ENCODE results near the gene ENOX1.
A peak's percentile ranks its signal among the peaks of the same experiment; 100 is the strongest.

ENOX1 gene

DNA sequence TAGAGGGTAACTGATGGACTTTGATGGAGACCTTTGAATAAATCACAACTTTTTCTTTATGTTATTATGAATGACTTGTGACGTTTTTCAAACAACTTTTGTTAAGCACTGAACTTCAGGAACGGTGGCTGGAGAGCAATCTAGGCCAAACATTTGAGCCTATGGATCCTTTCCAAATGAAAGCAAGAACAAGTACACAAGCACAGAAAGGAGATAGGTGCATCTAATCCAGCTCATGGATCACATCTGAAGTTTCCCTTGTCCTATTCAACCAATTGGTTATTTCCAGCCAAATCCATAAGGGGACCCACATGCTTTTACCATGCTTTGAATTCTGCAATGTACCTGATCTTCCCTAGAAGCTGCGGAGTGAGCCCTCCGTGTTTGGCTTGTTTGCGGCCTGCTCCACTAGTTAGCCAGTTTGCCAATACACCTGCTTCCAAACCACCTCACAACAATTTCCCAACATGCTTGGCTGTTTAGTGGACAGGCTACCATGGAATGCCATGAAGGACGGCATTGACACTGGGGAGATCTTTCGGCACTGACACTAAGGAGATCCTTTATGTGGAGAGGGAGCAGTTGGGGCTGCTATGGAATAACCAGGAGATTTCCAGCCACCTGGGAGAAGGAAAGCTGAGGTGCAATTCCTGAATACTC, 447.5 kb downstream of the ENOX1 start:
- H3K36me3 ChIP-seq (ENCODE audit: insufficient read depth, low read length): no peaks in the 10 kb centered on the region
- H3K27me3 ChIP-seq (ENCODE audit: insufficient read depth, low read length): no peaks in the 10 kb centered on the region
- no peaks in the 10 kb centered on the region for H3K9me3 ChIP-seq (ENCODE audit: low read length)
- no peak overlapping the region for H2AFZ ChIP-seq (ENCODE audit: low read depth, low read length)
- no peak overlapping the region for H3K4me3 ChIP-seq (ENCODE audit: low read length)
- H3K4me1 ChIP-seq (ENCODE audit: insufficient read depth, low read length): no peaks in the 10 kb centered on the region

DNA sequence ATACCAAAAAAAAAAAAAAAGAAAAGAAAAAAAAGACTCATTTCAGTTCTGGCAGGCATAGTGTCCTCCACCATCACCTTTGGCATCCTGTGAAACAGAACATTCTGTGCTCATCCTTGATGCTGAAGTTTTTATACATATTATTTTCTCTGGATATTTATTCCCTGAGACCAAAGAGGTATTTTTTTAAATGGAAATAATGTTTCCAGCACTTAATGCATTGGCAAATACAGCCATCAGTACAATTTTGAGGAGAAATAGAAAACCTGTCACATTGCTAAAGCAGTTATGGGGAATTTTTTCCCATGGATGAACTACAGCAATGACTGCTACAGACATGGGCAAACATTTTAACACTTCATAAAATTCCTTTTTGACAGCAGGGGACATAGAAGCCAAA, 451.0 kb downstream of the ENOX1 start:
- Histone ChIP-seq H3K4me1 (ENCODE audit: insufficient read depth, low read length) (no peaks in the 10 kb centered on the region), H3K9me3 (ENCODE audit: low read length) (no peaks in the 10 kb centered on the region), H3K27me3 (ENCODE audit: insufficient read depth, low read length) (no peaks in the 10 kb centered on the region), H2AFZ (ENCODE audit: low read depth, low read length) (no peak overlapping the region), H3K36me3 (ENCODE audit: insufficient read depth, low read length) (no peaks in the 10 kb centered on the region), H3K4me3 (ENCODE audit: low read length) (no peak overlapping the region)

DNA sequence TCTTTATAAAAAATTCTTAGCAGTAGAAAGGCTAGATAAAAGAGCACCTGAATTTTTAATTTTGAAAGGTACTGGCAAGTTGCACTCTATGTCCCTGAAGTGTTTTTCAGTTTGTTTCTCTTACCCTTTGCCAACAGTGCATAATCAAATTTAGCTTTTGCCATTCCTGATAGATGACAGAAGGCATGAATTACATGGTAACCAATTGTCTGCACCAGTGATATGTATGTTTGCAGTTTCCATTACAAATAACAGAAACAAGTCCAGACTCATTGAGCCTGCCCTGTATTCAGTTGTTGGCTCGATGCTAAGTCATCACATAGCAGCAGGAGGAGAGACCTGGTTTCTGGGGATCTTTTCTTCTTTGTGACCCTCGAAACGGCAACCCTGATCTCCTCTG, 453.6 kb downstream of the ENOX1 start:
- Histone ChIP-seq H3K4me3 (ENCODE audit: low read length) (no peak overlapping the region), H3K4me1 (ENCODE audit: insufficient read depth, low read length) (no peaks in the 10 kb centered on the region), H3K36me3 (ENCODE audit: insufficient read depth, low read length) (no peaks in the 10 kb centered on the region), H2AFZ (ENCODE audit: low read depth, low read length) (no peak overlapping the region), H3K9me3 (ENCODE audit: low read length) (no peaks in the 10 kb centered on the region), H3K27me3 (ENCODE audit: insufficient read depth, low read length) (no peaks in the 10 kb centered on the region)

DNA sequence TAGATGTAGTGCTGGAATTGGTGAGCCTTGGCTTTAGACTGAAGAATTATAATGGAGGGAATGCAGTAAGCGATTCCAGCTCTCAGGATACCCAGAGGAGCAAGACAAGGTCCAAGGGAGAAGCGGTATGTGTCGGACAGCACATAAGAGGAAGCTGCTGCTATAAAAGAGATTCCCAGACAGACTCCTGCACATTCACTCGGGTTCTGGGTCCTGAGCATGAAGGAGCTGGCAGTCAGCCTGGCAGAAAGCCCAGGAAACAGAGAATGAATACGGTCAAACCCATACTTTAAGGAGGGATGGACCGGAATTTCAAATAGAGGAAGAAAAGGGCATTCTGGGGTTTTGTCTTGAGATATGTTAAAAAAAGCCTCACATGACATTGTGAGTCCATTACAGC, 455.1 kb downstream of the ENOX1 start:
- H3K9me3 ChIP-seq (ENCODE audit: low read length): no peaks in the 10 kb centered on the region
- no peaks in the 10 kb centered on the region for H3K36me3 ChIP-seq (ENCODE audit: insufficient read depth, low read length)
- H3K27me3 ChIP-seq (ENCODE audit: insufficient read depth, low read length): no peaks in the 10 kb centered on the region
- no peak overlapping the region for H3K4me3 ChIP-seq (ENCODE audit: low read length)
- no peak overlapping the region for H2AFZ ChIP-seq (ENCODE audit: low read depth, low read length)
- H3K4me1 ChIP-seq (ENCODE audit: insufficient read depth, low read length): no peaks in the 10 kb centered on the region

DNA sequence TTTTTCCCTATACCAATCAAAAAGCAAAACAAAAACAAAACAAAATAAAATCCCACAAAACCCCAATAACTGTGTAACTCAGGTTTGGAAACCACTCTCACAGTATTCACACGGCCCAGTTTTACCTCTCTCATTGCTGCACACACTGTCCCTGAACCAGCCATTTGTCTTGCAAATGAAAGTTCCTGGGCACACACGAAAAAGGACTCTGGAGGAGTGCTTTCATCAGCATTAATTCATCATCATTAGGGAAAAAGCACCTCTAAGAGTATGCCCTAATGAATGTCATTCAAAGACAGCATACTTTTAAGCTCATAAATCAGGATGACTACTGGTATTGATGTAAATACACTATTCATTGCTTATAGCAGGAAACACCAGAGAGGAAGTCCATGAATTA, 457.1 kb downstream of the ENOX1 start:
- H3K9me3 ChIP-seq (ENCODE audit: low read length): no peaks in the 10 kb centered on the region
- no peaks in the 10 kb centered on the region for H3K36me3 ChIP-seq (ENCODE audit: insufficient read depth, low read length)
- H3K4me3 ChIP-seq (ENCODE audit: low read length): no peak overlapping the region
- no peak overlapping the region for H2AFZ ChIP-seq (ENCODE audit: low read depth, low read length)
- no peaks in the 10 kb centered on the region for H3K27me3 ChIP-seq (ENCODE audit: insufficient read depth, low read length)
- no peaks in the 10 kb centered on the region for H3K4me1 ChIP-seq (ENCODE audit: insufficient read depth, low read length)

DNA sequence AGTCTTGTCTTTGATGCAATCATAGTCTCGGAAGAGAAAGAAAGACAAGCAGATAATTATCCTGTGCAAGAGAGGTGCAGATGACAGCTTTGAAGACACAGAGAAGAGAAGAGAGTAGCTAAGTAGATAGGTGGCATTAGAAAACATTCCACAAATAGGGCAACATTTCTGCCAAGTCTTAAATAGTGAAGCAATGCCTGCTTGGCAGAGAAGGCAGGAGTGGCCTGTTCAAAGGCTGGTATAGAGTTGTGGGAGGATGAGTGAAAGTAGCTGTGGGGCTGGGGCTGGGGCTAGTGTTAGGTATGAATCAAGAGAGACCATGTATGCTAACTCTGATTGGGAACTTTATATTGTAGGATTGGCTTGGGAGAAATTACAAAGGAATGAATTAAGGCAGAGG, 457.9 kb downstream of the ENOX1 start:
- H3K27me3 ChIP-seq (ENCODE audit: insufficient read depth, low read length): no peaks in the 10 kb centered on the region
- no peak overlapping the region for H2AFZ ChIP-seq (ENCODE audit: low read depth, low read length)
- H3K9me3 ChIP-seq (ENCODE audit: low read length): no peaks in the 10 kb centered on the region
- no peaks in the 10 kb centered on the region for H3K4me1 ChIP-seq (ENCODE audit: insufficient read depth, low read length)
- H3K4me3 ChIP-seq (ENCODE audit: low read length): no peak overlapping the region
- H3K36me3 ChIP-seq (ENCODE audit: insufficient read depth, low read length): no peaks in the 10 kb centered on the region

DNA sequence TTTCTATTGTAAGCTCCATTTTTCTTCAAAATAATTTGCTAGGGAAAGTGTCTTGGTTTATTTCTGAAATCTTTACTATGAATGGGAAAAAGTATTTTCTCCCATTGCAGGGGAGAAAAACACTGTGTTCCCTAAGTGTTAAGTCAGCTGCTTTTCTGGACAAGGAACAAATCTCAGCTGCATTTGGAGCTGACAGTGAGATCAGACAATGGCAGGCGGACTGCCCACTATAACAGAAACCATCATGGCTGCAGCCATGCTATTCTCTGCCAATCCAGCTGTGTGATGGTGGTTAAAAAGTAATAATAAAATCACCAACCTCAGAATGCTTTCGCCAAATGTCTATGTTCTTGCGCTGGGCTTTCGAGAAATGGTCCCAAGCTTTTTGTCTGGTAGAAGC, 460.7 kb downstream of the ENOX1 start:
- Histone ChIP-seq H3K4me3 (ENCODE audit: low read length) (no peak overlapping the region), H3K4me1 (ENCODE audit: insufficient read depth, low read length) (no peaks in the 10 kb centered on the region), H3K36me3 (ENCODE audit: insufficient read depth, low read length) (no peaks in the 10 kb centered on the region), H3K9me3 (ENCODE audit: low read length) (no peaks in the 10 kb centered on the region), H2AFZ (ENCODE audit: low read depth, low read length) (no peak overlapping the region), H3K27me3 (ENCODE audit: insufficient read depth, low read length) (no peaks in the 10 kb centered on the region)

DNA sequence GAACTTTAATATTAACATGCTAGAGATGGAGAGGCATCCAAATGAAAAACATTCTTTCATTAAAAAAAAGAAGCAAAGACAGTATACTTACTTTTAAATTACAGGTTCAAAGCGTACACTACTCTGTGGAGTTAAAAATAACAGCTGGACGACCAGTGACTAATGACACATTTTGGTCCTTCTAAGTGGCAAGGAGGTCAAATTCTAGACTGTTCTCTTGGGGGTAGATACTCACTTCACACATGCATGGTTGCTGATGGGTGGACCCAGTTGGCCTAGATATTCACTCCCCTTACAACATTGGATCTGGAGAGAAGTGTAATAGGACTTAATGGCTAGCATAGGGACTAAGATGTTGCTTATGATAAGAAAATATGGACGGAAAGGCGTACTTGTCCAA, 461.1 kb downstream of the ENOX1 start:
- H3K9me3 ChIP-seq (ENCODE audit: low read length): no peaks in the 10 kb centered on the region
- no peaks in the 10 kb centered on the region for H3K36me3 ChIP-seq (ENCODE audit: insufficient read depth, low read length)
- no peaks in the 10 kb centered on the region for H3K27me3 ChIP-seq (ENCODE audit: insufficient read depth, low read length)
- H3K4me1 ChIP-seq (ENCODE audit: insufficient read depth, low read length): peaks cover 2% of the 10 kb centered on the region
- H2AFZ ChIP-seq (ENCODE audit: low read depth, low read length): no peak overlapping the region
- H3K4me3 ChIP-seq (ENCODE audit: low read length): no peak overlapping the region

DNA sequence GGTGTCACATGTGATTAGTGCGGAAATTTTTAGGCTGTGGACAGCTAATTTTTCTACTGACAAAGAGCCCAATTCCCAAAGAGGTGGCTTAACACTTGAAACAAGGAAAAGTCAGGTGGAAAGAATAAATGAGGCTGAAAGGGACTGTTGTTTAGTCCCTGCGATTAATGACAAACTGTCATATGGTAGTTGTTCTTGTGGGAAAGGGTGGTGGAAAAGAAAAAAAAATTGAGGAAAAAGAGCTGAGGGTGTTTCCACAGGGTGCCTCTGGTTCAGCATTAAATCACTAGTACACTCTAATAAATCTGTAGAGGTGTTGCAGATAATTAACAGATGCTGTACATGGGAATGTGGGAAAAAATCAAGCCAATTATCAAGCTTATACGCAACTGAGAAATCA, 462.6 kb downstream of the ENOX1 start:
- no peak overlapping the region for H2AFZ ChIP-seq (ENCODE audit: low read depth, low read length)
- peaks cover 16% of the 10 kb centered on the region for H3K4me1 ChIP-seq (ENCODE audit: insufficient read depth, low read length)
- H3K36me3 ChIP-seq (ENCODE audit: insufficient read depth, low read length): no peaks in the 10 kb centered on the region
- H3K9me3 ChIP-seq (ENCODE audit: low read length): no peaks in the 10 kb centered on the region
- no peaks in the 10 kb centered on the region for H3K27me3 ChIP-seq (ENCODE audit: insufficient read depth, low read length)
- H3K4me3 ChIP-seq (ENCODE audit: low read length): no peak overlapping the region

DNA sequence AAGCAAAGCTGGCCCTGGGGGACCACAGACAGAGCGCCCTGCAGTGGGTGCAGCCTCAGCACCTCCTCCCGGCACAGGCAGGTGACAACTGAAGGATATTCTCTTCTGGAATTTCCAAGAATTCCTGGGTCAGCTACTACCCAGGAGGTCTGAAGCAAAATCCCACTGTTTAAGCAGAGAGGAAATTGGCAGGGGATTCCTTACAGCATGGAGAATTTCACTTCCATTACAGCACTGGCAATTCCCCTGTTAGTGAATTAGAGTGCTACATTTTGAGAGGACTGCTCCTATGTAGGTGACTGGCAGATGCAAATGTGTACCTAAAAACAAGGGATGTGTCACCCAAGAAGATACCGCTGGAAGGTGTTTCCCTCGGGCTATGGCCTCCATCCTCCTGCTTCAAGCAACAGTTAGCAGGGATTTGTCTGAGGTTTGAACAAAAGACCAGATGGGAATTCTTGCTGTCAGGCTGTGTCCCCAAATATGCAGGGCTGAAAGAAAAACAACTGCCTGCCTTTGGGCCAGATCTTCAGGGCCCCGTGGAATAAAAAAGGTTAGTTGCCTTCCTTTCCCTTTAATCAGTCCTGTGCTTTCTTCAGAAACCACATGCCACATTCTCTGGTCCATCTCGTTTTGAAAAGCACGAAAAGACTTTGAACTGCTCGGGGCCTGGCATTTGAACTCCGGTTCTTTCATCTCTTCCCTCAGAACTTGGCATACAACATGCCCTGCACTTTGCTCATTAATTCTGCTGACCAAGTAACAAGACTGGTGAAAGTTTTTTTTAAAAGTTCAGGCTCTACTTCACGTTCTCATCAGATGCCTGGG, 466.9 kb downstream of the ENOX1 start:
- Histone ChIP-seq H3K4me3 (ENCODE audit: low read length) (no peak overlapping the region), H3K36me3 (ENCODE audit: insufficient read depth, low read length) (no peaks in the 10 kb centered on the region), H3K9me3 (ENCODE audit: low read length) (no peaks in the 10 kb centered on the region), H3K27me3 (ENCODE audit: insufficient read depth, low read length) (no peaks in the 10 kb centered on the region), H2AFZ (ENCODE audit: low read depth, low read length) (no peak overlapping the region), H3K4me1 (ENCODE audit: insufficient read depth, low read length) (peaks cover 23% of the 10 kb centered on the region)

DNA sequence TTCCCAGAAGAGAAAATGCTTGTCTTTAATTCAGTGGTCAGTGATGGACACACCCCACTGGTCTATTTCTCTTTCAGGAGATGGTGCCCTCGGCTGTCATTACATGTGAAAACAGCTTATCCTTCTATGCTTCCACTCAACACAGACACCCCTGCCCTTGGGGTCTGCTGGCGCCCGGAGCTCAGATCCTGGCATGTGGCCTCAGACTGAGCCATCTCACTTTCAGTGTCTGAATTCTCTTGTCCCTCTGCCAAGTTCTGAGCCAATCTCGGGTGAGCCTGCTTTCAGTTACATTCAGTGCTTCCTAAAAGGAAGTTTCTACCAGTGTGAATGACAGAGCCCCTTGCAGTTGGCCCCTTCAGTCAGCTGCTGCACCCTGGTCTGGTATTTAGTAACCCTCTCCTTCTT, 469.8 kb downstream of the ENOX1 start:
- Histone ChIP-seq H2AFZ (ENCODE audit: low read depth, low read length) (peak overlapping the region; percentile 32), H3K36me3 (ENCODE audit: insufficient read depth, low read length) (no peaks in the 10 kb centered on the region), H3K9me3 (ENCODE audit: low read length) (peaks cover 2% of the 10 kb centered on the region), H3K4me1 (ENCODE audit: insufficient read depth, low read length) (peaks cover 23% of the 10 kb centered on the region), H3K4me3 (ENCODE audit: low read length) (no peak overlapping the region), H3K27me3 (ENCODE audit: insufficient read depth, low read length) (no peaks in the 10 kb centered on the region)

DNA sequence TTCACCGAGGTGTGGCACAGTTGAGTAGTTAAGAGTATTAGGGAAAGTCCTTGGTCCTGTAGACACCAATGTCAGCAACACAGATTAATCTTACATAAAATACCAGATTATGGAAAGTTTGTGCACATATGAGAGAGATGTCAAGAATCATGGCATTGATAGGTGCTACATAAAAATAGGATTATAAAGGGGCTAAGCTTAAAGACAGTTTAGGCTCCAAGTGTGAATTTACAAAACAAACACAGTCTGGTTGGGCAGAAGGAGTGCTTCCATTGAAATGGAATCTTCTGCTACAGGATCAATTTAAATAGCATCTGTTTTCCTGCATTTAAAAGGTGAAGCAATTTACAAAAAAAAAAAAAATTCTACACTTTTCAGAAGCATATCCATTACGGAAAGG, 470.5 kb downstream of the ENOX1 start:
- Histone ChIP-seq H2AFZ (ENCODE audit: low read depth, low read length) (no peak overlapping the region), H3K4me3 (ENCODE audit: low read length) (no peak overlapping the region), H3K27me3 (ENCODE audit: insufficient read depth, low read length) (no peaks in the 10 kb centered on the region), H3K9me3 (ENCODE audit: low read length) (peaks cover 2% of the 10 kb centered on the region), H3K36me3 (ENCODE audit: insufficient read depth, low read length) (no peaks in the 10 kb centered on the region), H3K4me1 (ENCODE audit: insufficient read depth, low read length) (peaks cover 23% of the 10 kb centered on the region)

DNA sequence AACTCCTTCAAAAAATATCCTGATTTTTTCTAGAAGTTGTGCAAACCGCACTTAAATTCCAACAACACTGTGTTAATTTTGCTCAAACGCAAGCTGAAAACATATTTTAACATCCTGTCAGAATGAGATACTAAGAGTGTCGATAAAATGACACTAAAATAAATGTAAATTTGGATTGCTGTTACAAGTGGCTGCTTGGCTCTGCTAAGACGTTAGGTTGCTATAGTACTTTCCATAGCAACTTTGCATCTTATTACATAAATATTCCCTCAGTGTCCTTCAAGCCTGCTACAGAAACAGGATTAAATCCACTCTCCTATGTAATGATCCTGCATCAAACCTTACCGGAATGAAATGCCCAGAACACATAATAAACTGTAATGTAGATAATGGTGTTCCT, 471.2 kb downstream of the ENOX1 start:
- Histone ChIP-seq H3K9me3 (ENCODE audit: low read length) (peaks cover 2% of the 10 kb centered on the region), H3K4me1 (ENCODE audit: insufficient read depth, low read length) (peaks cover 20% of the 10 kb centered on the region), H2AFZ (ENCODE audit: low read depth, low read length) (no peak overlapping the region), H3K36me3 (ENCODE audit: insufficient read depth, low read length) (no peaks in the 10 kb centered on the region), H3K4me3 (ENCODE audit: low read length) (no peak overlapping the region), H3K27me3 (ENCODE audit: insufficient read depth, low read length) (no peaks in the 10 kb centered on the region)

Data from neuron (in vitro differentiated cells).